HG03066 (cell line): ENCODE results near the gene SLC45A1.

Experiments used
- ATAC-seq: cut with Tn5 transposase; IDR thresholded peaks from one replicate; pipeline ENCODE4 v1.9.1; 2021; ENCODE audit warnings: low read depth; ENCODE audit not compliant: unreplicated experiment

SLC45A1 gene

GRCh38 chr1:8307628-8308027 lies 10.3 kb upstream of the SLC45A1 start:
- ATAC-seq, result no peak

GRCh38 chr1:8311068-8311718 lies 6.7 kb upstream of the SLC45A1 start:
- no peak for ATAC-seq

GRCh38 chr1:8312235-8313218 lies 5.4 kb upstream of the SLC45A1 start:
- ATAC-seq, result no peak

DNA sequence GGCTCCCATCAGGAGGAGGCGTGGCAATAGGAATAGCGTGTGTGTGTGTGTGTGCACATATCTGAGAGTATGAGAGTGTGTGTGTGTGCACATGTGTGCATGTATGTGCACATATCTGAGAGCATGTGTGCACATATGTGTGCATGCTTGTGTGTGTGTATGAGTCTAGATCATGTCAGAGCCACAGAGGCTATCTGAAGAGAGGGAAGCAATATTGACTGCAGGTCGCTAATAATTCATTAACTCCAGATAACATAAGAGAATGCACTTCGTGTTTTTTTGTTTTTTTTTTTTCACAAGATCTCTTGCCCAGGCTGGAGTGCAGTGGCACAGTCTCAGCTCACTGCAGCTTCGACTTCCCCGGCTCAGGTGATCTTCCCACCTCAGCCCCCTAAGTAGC lies 4.7 kb upstream of the SLC45A1 start:
- no peak for ATAC-seq

DNA sequence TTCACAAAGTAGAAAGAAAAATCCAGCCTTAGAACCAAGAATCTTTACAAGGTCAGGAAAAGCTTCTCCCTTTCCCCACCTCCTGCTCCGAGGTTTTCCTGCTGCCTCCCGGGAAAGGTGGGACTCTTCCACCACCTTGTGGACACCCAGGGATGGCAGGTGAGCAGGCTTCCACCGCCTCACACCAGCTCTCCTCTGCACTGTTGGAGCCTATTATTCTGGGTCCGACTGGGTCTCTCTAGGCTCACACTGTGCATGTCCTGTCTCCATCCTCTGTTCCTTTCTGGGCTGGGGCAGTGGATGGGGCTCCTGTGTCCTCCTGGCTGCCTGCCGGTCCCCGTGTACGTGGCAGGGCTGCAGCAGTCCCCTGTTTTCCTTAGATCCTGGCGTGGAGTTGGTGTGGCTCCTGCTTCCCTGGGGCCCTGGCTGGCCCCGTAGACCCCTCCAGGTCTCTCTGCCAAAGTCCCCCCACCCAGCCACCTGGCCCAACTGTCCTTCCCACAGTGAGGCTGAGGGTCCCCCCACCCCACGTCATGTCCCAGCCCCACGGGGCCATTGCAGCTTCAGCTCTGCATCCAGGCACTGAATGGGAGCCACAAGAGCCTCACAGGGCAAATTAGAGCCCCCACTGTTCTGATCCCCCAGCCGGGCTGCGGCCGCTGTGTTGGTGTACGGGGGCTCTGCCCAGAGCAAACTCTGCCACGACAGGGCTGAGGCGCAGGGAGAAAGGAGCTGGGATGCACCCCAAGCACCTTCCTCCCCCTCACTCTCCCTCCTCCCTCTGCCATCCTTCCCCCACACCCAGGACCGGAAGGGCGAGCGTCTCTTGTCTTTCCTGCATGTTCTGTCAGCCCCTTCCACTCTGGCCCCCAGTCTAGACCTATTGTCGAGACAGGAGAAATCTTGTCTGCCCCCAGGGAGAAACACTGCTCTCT lies 3.3 kb upstream of the SLC45A1 start:
- ATAC-seq, result no peak

- ATAC-seq, result no peak
Measured at GRCh38 chr1:8315573-8316475, 2.1 kb upstream of the SLC45A1 start.

- ATAC-seq, result no peak
Measured at GRCh38 chr1:8318436-8318835, 522 bp downstream of the SLC45A1 start.

DNA sequence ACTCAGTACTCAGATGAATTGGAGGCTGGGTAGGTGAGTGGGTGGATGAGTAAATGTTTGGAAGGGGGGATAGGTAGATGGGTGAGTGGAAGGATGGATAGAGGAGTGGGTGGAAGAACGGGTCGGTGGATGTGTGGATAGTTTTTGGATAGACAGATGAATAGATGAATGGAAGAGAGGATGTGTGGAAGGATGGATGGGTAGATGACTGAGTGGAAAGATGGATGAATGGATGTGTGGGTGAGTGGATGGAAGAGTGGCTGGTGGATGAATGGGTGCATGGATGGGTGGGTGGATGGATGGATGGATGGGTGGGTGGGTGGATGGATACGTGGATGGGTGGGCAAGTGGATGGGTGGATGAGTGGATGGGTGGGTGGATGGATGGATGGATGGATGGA lies 3.7 kb downstream of the SLC45A1 start:
- ATAC-seq, result no peak

- no peak for ATAC-seq
Measured at GRCh38 chr1:8323706-8324105, 5.8 kb downstream of the SLC45A1 start.

DNA sequence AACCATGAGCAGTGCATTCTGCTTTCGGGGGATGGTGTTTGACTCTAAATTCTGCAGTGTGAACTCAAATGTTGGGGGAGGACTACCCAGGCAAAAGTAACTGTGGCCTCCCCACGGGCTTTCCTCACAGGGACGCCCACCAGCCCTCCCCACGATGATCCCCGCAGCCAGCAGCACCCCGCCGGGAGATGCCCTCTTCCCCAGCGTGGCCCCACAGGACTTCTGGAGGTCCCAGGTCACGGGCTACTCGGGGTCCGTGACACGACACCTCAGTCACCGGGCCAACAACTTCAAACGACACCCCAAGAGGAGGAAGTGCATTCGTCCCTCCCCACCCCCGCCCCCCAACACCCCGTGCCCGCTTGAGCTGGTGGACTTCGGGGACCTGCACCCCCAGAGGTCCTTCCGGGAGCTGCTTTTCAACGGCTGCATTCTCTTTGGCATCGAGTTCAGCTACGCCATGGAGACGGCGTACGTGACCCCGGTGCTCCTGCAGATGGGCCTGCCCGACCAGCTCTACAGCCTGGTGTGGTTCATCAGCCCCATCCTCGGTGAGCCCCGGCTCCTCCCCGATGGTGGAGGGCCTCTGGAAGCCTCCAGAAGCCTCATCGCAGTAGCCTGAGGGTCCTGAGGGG lies 6.4 kb downstream of the SLC45A1 start:
- no peak for ATAC-seq

GRCh38 chr1:8325771-8326170 lies 7.9 kb downstream of the SLC45A1 start:
- no peak for ATAC-seq

DNA sequence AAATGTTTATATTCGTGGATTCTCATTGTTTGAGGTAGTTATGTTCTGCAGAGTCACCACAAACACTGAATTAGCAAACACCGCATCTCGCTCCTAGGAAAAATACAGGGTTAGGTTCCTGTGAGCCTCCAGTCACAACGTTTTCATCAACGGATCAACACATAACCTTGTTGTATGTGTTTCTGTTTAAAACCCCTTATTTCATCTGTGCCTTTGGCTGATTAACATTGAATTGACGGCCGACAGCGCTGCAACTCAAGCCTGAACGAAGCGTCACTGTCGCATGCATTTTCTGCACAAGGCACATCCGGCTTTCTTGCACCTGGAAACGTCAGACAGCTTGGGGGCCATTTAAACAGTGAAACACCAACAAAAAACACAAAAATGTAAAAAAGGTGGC lies 8.4 kb downstream of the SLC45A1 start:
- ATAC-seq, result no peak

- no peak for ATAC-seq
Measured at GRCh38 chr1:8328271-8328670, 10.4 kb downstream of the SLC45A1 start.

- no peak for ATAC-seq
Measured at GRCh38 chr1:8329439-8329838, 11.5 kb downstream of the SLC45A1 start.

- no peak for ATAC-seq
Measured at GRCh38 chr1:8329858-8330257, 11.9 kb downstream of the SLC45A1 start.

DNA sequence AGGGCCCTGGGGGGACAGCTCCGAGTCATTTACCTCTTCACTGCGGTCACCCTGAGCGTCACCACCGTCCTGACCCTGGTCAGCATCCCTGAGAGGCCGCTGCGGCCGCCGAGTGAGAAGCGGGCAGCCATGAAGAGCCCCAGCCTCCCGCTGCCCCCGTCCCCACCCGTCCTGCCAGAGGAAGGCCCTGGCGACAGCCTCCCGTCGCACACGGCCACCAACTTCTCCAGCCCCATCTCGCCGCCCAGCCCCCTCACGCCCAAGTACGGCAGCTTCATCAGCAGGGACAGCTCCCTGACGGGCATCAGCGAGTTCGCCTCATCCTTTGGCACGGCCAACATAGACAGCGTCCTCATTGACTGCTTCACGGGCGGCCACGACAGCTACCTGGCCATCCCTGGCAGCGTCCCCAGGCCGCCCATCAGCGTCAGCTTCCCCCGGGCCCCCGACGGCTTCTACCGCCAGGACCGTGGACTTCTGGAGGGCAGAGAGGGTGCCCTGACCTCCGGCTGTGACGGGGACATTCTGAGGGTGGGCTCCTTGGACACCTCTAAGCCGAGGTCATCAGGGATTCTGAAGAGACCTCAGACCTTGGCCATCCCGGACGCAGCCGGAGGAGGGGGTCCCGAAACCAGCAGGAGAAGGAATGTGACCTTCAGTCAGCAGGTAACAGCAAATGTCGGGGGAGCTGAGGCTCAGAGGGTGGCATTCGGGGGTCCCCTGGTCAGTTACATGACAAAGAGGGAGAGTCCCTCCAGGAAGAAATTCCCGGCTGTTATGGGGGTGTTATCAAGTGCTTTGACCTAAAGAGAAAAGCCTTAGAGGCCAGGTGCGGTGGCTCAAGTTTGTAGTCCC lies 12.6 kb downstream of the SLC45A1 start:
- ATAC-seq, result no peak

DNA sequence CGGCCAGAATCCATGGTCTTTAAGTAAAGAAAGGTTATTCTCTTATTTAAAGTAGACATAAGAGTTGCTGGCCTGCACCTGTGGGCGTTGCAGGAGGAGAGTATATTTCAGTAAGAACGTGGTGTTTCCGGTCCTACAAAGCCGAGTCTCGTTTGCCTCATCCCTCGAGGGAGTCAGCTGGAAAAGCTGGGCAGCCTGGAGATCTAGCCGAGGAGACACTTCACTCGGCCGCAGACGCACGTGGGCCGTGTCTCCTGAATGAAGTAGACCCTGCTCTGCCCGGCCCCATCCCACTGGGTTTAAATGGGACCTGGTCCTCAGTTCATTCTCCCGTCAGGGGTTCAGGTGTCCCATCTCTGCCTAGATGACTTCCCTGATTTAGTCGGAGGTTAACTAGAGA lies 14.9 kb downstream of the SLC45A1 start:
- no peak for ATAC-seq

DNA sequence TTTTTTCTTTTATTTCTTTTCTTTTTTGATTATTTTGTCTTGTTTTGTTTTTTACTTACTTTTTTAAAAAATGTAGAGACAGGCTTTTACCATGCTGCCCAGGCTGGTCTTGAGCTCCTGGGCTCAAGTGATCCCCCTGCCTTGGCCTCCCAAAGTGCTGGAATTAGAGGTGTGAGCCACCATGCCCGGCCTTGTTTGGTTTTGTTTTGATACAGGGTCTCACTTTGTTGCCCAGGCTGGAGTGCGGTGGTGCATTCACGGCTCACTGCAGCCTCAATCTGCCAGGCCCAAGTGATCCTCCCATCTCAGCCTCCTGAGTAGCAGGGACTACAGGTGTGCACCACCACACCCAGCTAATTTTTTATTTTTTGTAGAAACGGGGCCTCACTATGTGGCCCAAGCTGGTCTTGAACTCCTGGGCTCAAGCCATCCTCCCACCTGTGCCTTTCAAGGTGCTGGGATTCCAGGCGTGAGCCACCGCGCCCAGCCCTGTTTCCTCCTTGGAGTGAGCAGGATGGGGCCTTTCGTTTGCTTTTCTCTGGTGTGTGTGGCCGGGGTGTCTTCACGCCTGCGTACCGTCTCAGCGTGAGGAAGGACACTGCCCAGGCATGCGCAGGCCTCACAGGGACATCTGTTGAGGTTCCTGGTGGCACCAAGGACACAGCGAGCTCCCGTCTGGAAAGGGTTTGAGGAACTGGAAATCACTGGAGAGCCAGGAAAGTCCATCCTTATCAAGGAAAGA lies 15.5 kb downstream of the SLC45A1 start:
- ATAC-seq, result no peak
